PC-3 (cell line): Measurements from ENCODE around the gene PAPSS1.

Source experiments
- EZH2 ChIP-seq: fragments of 300-600 bp; sonication (generic); IDR thresholded peaks from one replicate; pipeline ENCODE4 v1.6.1; 2017; ENCODE audit warnings: antibody characterized with exemption, mild to moderate bottlenecking, low read length; ENCODE audit not compliant: unreplicated experiment
- EZH2phosphoT487 ChIP-seq: fragments of 300-600 bp; sonication (generic); IDR thresholded peaks from 2 replicates; pipeline ENCODE4 v1.6.1; 2018; ENCODE audit warnings: mild to moderate bottlenecking, antibody characterized with exemption, low read length, borderline replicate concordance
- TF ChIP-seq, protein P1 (sequence below): fragments of 300-600 bp; sonication (generic); conservative IDR thresholded peaks from 2 replicates; pipeline ENCODE4 v1.5.1; 2017; ENCODE audit warnings: antibody characterized with exemption, low read depth, mild to moderate bottlenecking, low read length

DNA sequence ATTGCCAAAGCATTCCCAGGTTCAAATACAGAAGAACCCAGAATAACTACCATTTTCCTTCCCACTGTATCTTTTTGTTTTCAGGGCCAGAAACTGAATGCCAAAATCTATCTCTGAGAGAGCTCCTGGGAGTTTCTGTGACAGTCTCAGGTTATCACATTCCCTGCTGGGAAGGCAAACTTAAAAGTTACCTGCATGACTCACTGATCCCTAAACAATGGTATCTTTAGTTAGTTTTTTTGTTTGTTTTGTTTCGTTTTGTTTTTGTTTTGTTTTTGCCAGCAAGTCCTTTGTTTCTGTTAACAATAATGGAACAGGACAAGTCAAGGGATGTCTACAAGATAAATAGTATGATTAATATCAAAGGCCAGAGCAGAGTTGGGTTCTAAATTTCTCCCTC is 34.3 kb downstream of the PAPSS1 start:
- TF ChIP-seq, protein P1, sequence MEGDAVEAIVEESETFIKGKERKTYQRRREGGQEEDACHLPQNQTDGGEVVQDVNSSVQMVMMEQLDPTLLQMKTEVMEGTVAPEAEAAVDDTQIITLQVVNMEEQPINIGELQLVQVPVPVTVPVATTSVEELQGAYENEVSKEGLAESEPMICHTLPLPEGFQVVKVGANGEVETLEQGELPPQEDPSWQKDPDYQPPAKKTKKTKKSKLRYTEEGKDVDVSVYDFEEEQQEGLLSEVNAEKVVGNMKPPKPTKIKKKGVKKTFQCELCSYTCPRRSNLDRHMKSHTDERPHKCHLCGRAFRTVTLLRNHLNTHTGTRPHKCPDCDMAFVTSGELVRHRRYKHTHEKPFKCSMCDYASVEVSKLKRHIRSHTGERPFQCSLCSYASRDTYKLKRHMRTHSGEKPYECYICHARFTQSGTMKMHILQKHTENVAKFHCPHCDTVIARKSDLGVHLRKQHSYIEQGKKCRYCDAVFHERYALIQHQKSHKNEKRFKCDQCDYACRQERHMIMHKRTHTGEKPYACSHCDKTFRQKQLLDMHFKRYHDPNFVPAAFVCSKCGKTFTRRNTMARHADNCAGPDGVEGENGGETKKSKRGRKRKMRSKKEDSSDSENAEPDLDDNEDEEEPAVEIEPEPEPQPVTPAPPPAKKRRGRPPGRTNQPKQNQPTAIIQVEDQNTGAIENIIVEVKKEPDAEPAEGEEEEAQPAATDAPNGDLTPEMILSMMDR = no peak
- no peak for TF ChIP-seq EZH2
- TF ChIP-seq EZH2phosphoT487 = no peak
